Measurements from ENCODE around the gene COL4A1. TPM values are rescaled to one million over a fixed set of nuclear protein-coding genes. Genes with fewer than 3 reads are reported as not detected.

The COL4A1 gene
- total and polyA plus RNA-seq, 2 of the 13 experiments (the other 11 are each of a cell fraction or from before 2014, with no cell fraction given), result not detected

DNA sequence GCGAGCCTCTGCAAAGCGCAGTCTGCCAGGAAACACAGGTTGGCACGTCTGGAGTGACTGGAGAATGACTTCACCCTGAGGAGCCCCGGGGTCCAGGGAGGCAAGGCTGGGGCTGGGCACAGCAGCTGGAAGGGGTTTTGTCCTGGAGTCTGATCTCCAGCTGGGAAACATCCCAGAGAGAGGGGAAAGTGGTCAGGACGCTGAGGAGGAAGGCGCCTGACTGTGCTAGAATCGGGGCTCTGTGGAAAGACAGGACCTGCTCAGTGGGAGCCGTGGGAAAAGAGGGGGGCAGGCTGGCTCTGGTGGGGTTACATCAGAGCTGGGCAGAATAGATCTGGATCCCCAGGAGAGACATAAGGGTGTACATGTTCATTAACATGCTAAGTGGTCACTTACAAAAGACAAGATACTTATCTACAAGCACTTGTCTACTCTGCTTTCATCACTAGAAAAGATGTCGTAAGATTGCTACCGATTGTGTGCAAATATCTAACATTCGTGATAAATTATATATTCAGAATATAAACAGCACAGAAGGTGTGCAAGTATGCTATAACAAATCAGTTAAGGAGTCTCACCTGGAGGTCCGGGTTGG, 106.6 kb downstream of the COL4A1 start:
- DNase-seq (ENCODE audit: low spot score), result no peak
- ATAC-seq, result no peak
- in situ Hi-C loops (cut with HindIII; ENCODE audit: extremely low pct_ligation_motif_present, low pct_unique_long_range_greater_than_20kb) (loop anchor here (25.0 kb wide), 1 partner anchor 612 kb away; no protein-coding TSS in a partner anchor), intact Hi-C loops (cut with micrococcal nuclease; ENCODE audit: unreplicated experiment) (no loop called here)
- no peak for TF ChIP-seq ZNF180 (CRISPR knock-in tag; IDR thresholded peaks at IDR 0.05; ENCODE audit: borderline replicate concordance, low read depth)
- TF ChIP-seq ZNF263 (CRISPR knock-in tag; IDR thresholded peaks at IDR 0.05), result no peak
- no peak for TF ChIP-seq RFX1 (IDR thresholded peaks at IDR 0.05)
- TF ChIP-seq, protein P1, sequence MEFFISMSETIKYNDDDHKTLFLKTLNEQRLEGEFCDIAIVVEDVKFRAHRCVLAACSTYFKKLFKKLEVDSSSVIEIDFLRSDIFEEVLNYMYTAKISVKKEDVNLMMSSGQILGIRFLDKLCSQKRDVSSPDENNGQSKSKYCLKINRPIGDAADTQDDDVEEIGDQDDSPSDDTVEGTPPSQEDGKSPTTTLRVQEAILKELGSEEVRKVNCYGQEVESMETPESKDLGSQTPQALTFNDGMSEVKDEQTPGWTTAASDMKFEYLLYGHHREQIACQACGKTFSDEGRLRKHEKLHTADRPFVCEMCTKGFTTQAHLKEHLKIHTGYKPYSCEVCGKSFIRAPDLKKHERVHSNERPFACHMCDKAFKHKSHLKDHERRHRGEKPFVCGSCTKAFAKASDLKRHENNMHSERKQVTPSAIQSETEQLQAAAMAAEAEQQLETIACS (CRISPR knock-in tag; IDR thresholded peaks at IDR 0.05), result no peak
- TF ChIP-seq, protein P2, sequence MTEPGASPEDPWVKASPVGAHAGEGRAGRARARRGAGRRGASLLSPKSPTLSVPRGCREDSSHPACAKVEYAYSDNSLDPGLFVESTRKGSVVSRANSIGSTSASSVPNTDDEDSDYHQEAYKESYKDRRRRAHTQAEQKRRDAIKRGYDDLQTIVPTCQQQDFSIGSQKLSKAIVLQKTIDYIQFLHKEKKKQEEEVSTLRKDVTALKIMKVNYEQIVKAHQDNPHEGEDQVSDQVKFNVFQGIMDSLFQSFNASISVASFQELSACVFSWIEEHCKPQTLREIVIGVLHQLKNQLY (CRISPR knock-in tag; IDR thresholded peaks at IDR 0.05), result no peak
- POLR2A ChIA-PET, result no interaction called here
- H3K9ac ChIP-seq (ENCODE audit: insufficient read depth, low read depth, low read length), result no peak overlapping the region
- H3K4me3 ChIP-seq (replicated peaks in 1 of 3; ENCODE audit: insufficient read depth in 1 of 3, low read depth in 2 of 3, low read length in 3 of 3), result no peak overlapping the region
- H3K27me3 ChIP-seq (ENCODE audit: control insufficient read depth in 1 of 2, insufficient read depth in 2 of 2, low read length in 2 of 2), result peaks cover 0 to 3% of the 10 kb centered on the region in 2 experiments; a peak in 1 of 5 replicates
- H3K4me2 ChIP-seq (ENCODE audit: low read depth, low read length), result no peak overlapping the region
- no peak overlapping the region for H2AFZ ChIP-seq (ENCODE audit: low read length)
- H3K79me2 ChIP-seq (ENCODE audit: insufficient read depth, low read length), result no peaks in the 10 kb centered on the region
- WGBS (ENCODE audit: low lambda C conversion rate), result 47% methylated on average over 12 of the region's 12 CpGs
- FAIRE-seq, result no peak
- CTCF ChIA-PET (ENCODE audit: low intra/inter-chr PET ratio, low total read pairs), result no interaction called here
- H3K36me3 ChIP-seq (replicated peaks in 1 of 2; ENCODE audit: control insufficient read depth in 1 of 2, insufficient read depth in 2 of 2, low read length in 2 of 2), result no peaks in the 10 kb centered on the region
- no peaks in the 10 kb centered on the region for H3K9me3 ChIP-seq (ENCODE audit: low read length)
- BruUV-seq (replicated peaks), result no TSS peak
- peaks cover 31% of the 10 kb centered on the region for H3K4me1 ChIP-seq (ENCODE audit: insufficient read depth, low read length)
- H4K20me1 ChIP-seq (ENCODE audit: insufficient read depth, low read length), result no peaks in the 10 kb centered on the region
- H3K27ac ChIP-seq (ENCODE audit: extremely low read length, insufficient read depth, low read length), result no peak overlapping the region
